ENCODE measurements around the gene DCAF5. TPM values are rescaled to one million over a fixed set of nuclear protein-coding genes. Genes with fewer than 3 reads are reported as not detected.

DCAF5 gene
- total RNA-seq, 2 experiments from 2014 or later = 38.4 to 41.2 TPM

- no peak for ATAC-seq
- POLR2A ChIA-PET = no interaction called here
- DNase-seq = no peak
- H3K4me1 Mint-ChIP-seq (ENCODE audit: low read depth) = peaks cover 19% of the 10 kb centered on the region
- H3K4me3 Mint-ChIP-seq = no peak overlapping the region
- no peaks in the 10 kb centered on the region for H3K9me3 Mint-ChIP-seq (ENCODE audit: insufficient read depth)
- no peaks in the 10 kb centered on the region for H3K27me3 Mint-ChIP-seq (ENCODE audit: low read depth)
- peaks cover 17% of the 10 kb centered on the region for H3K36me3 Mint-ChIP-seq (ENCODE audit: low read depth)
- H3K27ac Mint-ChIP-seq = no peak overlapping the region
- CTCF ChIA-PET = interaction anchor here (0.8 to 1.0 kb wide), 2 partner anchors 12 to 98 kb away, joined by 3 to 7 read pairs; no protein-coding TSS in a partner anchor
Measured at GRCh38 chr14:69141550-69141949, 11.4 kb downstream of the DCAF5 start.

DNA sequence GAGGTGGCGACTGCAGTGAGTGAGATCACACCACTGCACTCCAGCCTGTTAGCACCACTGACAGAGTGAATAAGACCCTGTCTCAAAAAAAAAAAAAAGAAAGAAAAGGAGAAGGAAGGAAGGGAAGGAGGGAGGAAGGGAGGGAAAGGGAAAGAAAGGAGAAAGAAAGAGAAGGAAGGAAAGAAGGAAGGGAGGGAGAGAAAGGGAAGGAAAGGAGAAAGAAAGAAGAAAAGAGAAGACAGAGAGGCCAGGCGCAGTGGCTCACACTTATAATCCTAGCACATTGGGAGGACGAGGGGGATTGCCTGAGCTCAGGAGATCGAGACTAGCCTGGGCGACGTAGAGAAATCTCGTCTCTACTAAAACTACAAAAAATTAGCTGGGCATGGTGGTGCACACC lies 13.2 kb downstream of the DCAF5 start:
- peaks cover 19% of the 10 kb centered on the region for H3K36me3 Mint-ChIP-seq (ENCODE audit: low read depth)
- no peak overlapping the region for H3K27ac Mint-ChIP-seq
- H3K9me3 Mint-ChIP-seq (ENCODE audit: insufficient read depth) = no peaks in the 10 kb centered on the region
- no peak for ATAC-seq
- ChIA-PET CTCF (interaction anchor here (1.3 to 3.9 kb wide), 3 partner anchors 10 to 12 kb away, joined by 3 to 16 read pairs (median 7); no protein-coding TSS in a partner anchor), POLR2A (no interaction called here)
- no peak for DNase-seq
- no peak overlapping the region for H3K4me3 Mint-ChIP-seq
- H3K27me3 Mint-ChIP-seq (ENCODE audit: low read depth) = no peaks in the 10 kb centered on the region
- H3K4me1 Mint-ChIP-seq (ENCODE audit: low read depth) = peaks cover 11% of the 10 kb centered on the region

- Mint-ChIP-seq H3K4me1 (ENCODE audit: low read depth) (peaks cover 19% of the 10 kb centered on the region), H3K9me3 (ENCODE audit: insufficient read depth) (no peaks in the 10 kb centered on the region), H3K27ac (no peak overlapping the region), H3K36me3 (ENCODE audit: low read depth) (peaks cover 16% of the 10 kb centered on the region), H3K4me3 (no peak overlapping the region), H3K27me3 (ENCODE audit: low read depth) (no peaks in the 10 kb centered on the region)
- ATAC-seq (no peak), DNase-seq (no peak)
- POLR2A ChIA-PET = interaction anchor here (0.7 kb wide), 1 partner anchor 9 kb away, joined by 4 read pairs; no protein-coding TSS in a partner anchor
- CTCF ChIA-PET = interaction anchor here (1.2 to 3.9 kb wide), 3 partner anchors 9 to 103 kb away, joined by 5 to 16 read pairs (median 12); no protein-coding TSS in a partner anchor
Measured at GRCh38 chr14:69137843-69138535, 14.9 kb downstream of the DCAF5 start.

GRCh38 chr14:69137416-69137815 lies 15.5 kb downstream of the DCAF5 start:
- ChIA-PET POLR2A (no interaction called here), CTCF (interaction anchor here (1.2 to 3.9 kb wide), 3 partner anchors 8 to 104 kb away, joined by 5 to 16 read pairs (median 12); no protein-coding TSS in a partner anchor)
- H3K36me3 Mint-ChIP-seq (ENCODE audit: low read depth) = peaks cover 10% of the 10 kb centered on the region
- no peak for DNase-seq
- peaks cover 21% of the 10 kb centered on the region for H3K4me1 Mint-ChIP-seq (ENCODE audit: low read depth)
- no peak overlapping the region for H3K27ac Mint-ChIP-seq
- H3K9me3 Mint-ChIP-seq (ENCODE audit: insufficient read depth) = no peaks in the 10 kb centered on the region
- H3K4me3 Mint-ChIP-seq = no peak overlapping the region
- H3K27me3 Mint-ChIP-seq (ENCODE audit: low read depth) = no peaks in the 10 kb centered on the region
- ATAC-seq = no peak

DNA sequence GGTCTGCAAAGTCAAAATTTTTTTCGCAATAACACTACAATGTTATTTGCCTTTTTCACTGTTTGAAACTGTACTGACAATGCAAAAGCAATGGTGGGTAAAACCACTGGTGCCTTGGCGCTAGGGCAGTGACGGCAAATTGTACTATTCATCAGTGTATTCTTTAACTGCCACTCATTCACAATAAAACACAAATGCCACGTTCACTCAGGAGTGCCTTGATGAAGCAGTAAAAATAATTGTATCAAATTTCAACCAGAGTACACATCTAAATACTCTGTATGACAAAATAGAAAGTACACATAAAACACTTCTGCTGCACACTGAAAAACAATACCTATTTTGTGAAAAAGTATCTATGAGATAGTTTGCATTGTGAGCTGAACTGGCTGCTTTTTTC lies 17.8 kb downstream of the DCAF5 start:
- no peak overlapping the region for H3K4me3 Mint-ChIP-seq
- CTCF ChIA-PET = interaction anchor here (1.1 to 1.4 kb wide), 2 partner anchors 17 to 291 kb away, joined by 3 to 4 read pairs; partner anchors contain the start of gene DCAF5
- H3K4me1 Mint-ChIP-seq (ENCODE audit: low read depth) = peaks cover 29% of the 10 kb centered on the region
- H3K36me3 Mint-ChIP-seq (ENCODE audit: low read depth) = peaks cover 11% of the 10 kb centered on the region
- POLR2A ChIA-PET = no interaction called here
- DNase-seq (no peak), ATAC-seq (no peak)
- H3K9me3 Mint-ChIP-seq (ENCODE audit: insufficient read depth) = no peaks in the 10 kb centered on the region
- no peak overlapping the region for H3K27ac Mint-ChIP-seq
- no peaks in the 10 kb centered on the region for H3K27me3 Mint-ChIP-seq (ENCODE audit: low read depth)

GRCh38 chr14:69133206-69134125 lies 19.5 kb downstream of the DCAF5 start:
- peak overlapping the region; percentile 7 for H3K27ac Mint-ChIP-seq
- DNase-seq (no peak), ATAC-seq (no peak)
- peaks cover 5% of the 10 kb centered on the region for H3K36me3 Mint-ChIP-seq (ENCODE audit: low read depth)
- CTCF ChIA-PET = interaction anchor here (0.7 to 5.4 kb wide), 11 partner anchors 9 to 451 kb away, joined by 3 to 27 read pairs (median 4); no protein-coding TSS in a partner anchor
- POLR2A ChIA-PET = interaction anchor here (0.6 kb wide), 2 partner anchors 16 to 1534 kb away, joined by 3 read pairs; no protein-coding TSS in a partner anchor
- H3K4me1 Mint-ChIP-seq (ENCODE audit: low read depth) = peaks cover 40% of the 10 kb centered on the region
- no peaks in the 10 kb centered on the region for H3K27me3 Mint-ChIP-seq (ENCODE audit: low read depth)
- H3K9me3 Mint-ChIP-seq (ENCODE audit: insufficient read depth) = no peaks in the 10 kb centered on the region
- H3K4me3 Mint-ChIP-seq = no peak overlapping the region

GRCh38 chr14:69132513-69133181 lies 20.3 kb downstream of the DCAF5 start:
- ChIA-PET CTCF (interaction anchor here (0.7 to 5.4 kb wide), 11 partner anchors 8 to 452 kb away, joined by 3 to 27 read pairs (median 4); no protein-coding TSS in a partner anchor), POLR2A (interaction anchor here (0.6 kb wide), 1 partner anchor 1534 kb away, joined by 3 read pairs; no protein-coding TSS in a partner anchor)
- Mint-ChIP-seq H3K27me3 (ENCODE audit: low read depth) (no peaks in the 10 kb centered on the region), H3K9me3 (ENCODE audit: insufficient read depth) (no peaks in the 10 kb centered on the region), H3K36me3 (ENCODE audit: low read depth) (peaks cover 5% of the 10 kb centered on the region), H3K27ac (peak overlapping the region; percentile 7), H3K4me1 (ENCODE audit: low read depth) (peaks cover 36% of the 10 kb centered on the region), H3K4me3 (no peak overlapping the region)
- no peak for ATAC-seq
- DNase-seq = no peak

DNA sequence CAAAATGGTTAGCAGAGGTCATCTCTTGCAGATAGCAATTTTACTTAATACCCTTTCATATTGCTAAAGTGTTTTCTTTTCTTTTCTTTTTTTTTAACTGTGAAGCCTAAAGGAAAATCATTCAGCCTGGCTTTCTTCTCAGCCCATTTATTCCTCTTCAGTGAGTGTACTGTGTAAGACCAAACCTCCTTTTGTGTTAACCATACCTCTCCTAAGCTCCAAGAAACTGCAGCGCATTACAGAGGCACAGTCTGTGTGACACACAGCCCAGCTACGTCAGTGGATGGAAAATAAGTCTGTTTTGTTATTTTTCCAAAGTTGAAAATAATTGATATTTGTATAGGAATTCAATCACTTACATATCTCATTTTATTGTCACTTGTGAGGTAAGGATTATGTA lies 21.7 kb downstream of the DCAF5 start:
- peaks cover 32% of the 10 kb centered on the region for H3K4me1 Mint-ChIP-seq (ENCODE audit: low read depth)
- POLR2A ChIA-PET = interaction anchor here (1.9 kb wide), 1 partner anchor 21 kb away, joined by 5 read pairs; the partner anchor contains the start of gene DCAF5

DNA sequence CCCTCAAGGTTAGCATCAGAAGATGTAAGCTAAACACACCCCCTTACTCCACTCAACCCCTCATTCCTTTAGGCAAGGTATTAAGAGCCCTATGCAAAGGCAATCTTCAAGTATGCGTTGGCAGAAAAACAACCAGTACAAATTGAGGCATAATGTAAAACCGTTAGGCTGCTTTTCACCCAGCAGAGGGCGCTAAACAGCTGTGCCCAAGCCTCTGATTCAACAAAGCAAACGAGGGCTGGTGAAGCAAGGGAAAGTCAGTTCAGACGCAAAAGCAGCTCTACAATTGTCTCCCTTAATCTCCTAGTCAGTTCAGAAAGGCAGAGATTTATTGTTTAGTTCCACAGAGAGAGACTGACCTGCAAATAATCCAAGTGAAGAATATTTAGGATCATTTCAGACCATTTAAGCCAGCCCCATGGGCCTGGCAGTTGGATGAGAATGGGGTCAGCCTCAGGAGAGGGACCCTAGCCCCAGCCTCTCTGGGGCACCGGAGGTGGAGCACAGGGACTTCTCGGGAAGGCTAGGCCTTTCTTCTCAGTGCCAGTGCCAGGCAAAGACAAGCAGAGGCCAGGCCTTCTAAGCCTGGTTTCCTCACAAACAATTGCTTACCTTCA lies 23.5 kb downstream of the DCAF5 start:
- H3K4me3 Mint-ChIP-seq = no peak overlapping the region
- peak; percentile 82 for DNase-seq

More for the DNA sequence above, 21.7 kb downstream of the DCAF5 start:
- Mint-ChIP-seq H3K9me3 (ENCODE audit: insufficient read depth) (no peaks in the 10 kb centered on the region), H3K27me3 (ENCODE audit: low read depth) (no peaks in the 10 kb centered on the region), H3K27ac (no peak overlapping the region), H3K36me3 (ENCODE audit: low read depth) (peaks cover 5% of the 10 kb centered on the region), H3K4me3 (no peak overlapping the region)
- CTCF ChIA-PET = interaction anchor here (0.7 to 5.4 kb wide), 8 partner anchors 9 to 444 kb away, joined by 3 to 56 read pairs (median 4); partner anchors contain the start of genes CCDC177 and DCAF5
- ATAC-seq (no peak), DNase-seq (no peak)

GRCh38 chr14:69118305-69118704 lies 34.6 kb downstream of the DCAF5 start:
- ChIA-PET CTCF (interaction anchor here (1.0 to 3.0 kb wide), 4 partner anchors 11 to 274 kb away, joined by 3 to 14 read pairs (median 11); no protein-coding TSS in a partner anchor), POLR2A (interaction anchor here (1.0 kb wide), 1 partner anchor 11 kb away, joined by 3 read pairs; no protein-coding TSS in a partner anchor)
- Mint-ChIP-seq H3K9me3 (ENCODE audit: insufficient read depth) (no peaks in the 10 kb centered on the region), H3K4me3 (no peak overlapping the region), H3K27me3 (ENCODE audit: low read depth) (no peaks in the 10 kb centered on the region), H3K4me1 (ENCODE audit: low read depth) (peaks cover 18% of the 10 kb centered on the region), H3K36me3 (ENCODE audit: low read depth) (peaks cover 42% of the 10 kb centered on the region), H3K27ac (no peak overlapping the region)
- DNase-seq = no peak
- no peak for ATAC-seq

More for the DNA sequence above, 23.5 kb downstream of the DCAF5 start:
- ChIA-PET POLR2A (interaction anchor here (0.6 kb wide), 2 partner anchors 9 to 17 kb away, joined by 3 to 4 read pairs; no protein-coding TSS in a partner anchor), CTCF (interaction anchor here (0.6 to 5.4 kb wide), 41 partner anchors 9 to 334 kb away, joined by 3 to 56 read pairs (median 4); partner anchors contain the start of genes DCAF5, ERH, EXD2 and SLC39A9)
- ATAC-seq = peak; percentile 87
- Mint-ChIP-seq H3K36me3 (ENCODE audit: low read depth) (peaks cover 3% of the 10 kb centered on the region), H3K27ac (no peak overlapping the region), H3K9me3 (ENCODE audit: insufficient read depth) (no peaks in the 10 kb centered on the region), H3K27me3 (ENCODE audit: low read depth) (no peaks in the 10 kb centered on the region), H3K4me1 (ENCODE audit: low read depth) (peaks cover 32% of the 10 kb centered on the region)
